Lower leg skin (tissue), 4 donors: ENCODE results near the gene PTPN1. TPM values are rescaled to one million over a fixed set of nuclear protein-coding genes. Genes with fewer than 3 reads are reported as not detected.

ENCODE experiments used
- DNase-seq, 2 donors: peaks; one replicate each; pipeline ENCODE4 v3.0.0-alpha.2; 2019; ENCODE audit warnings: low spot score in 2 of 2
- H3K4me3 ChIP-seq: fragments of 200-600 bp; sonication (generic); 2 replicates; pipeline ENCODE4 v1.5.1; 2017; ENCODE audit warnings: mild to moderate bottlenecking, low read depth; ENCODE audit not compliant: poor library complexity, severe bottlenecking
- CTCF ChIP-seq, 3 donors: fragments of 450-650 bp; IDR thresholded peaks; one replicate each; pipeline ENCODE4 v1.5.1; 2016; ENCODE audit warnings: antibody characterized with exemption in 3 of 3, mild to moderate bottlenecking in 3 of 3, moderate library complexity in 2 of 3
- POLR2A ChIP-seq, 2 donors: fragments of 450-650 bp; IDR thresholded peaks; one replicate each; pipeline ENCODE4 v1.6.1; 2016 to 2017; ENCODE audit warnings: antibody characterized with exemption in 2 of 2, mild to moderate bottlenecking in 1 of 2, moderate library complexity in 1 of 2
- WGBS, 2 donors: methylation state at CpG; one replicate each; pipeline ENCODE4 v1.1.5; 2018; 5-methylcytosine and 5-hydroxymethylcytosine counted together
- intact Hi-C: fragments of 100-400 bp; cut with DNase I; formaldehyde crosslinking; loops from one replicate; pipeline ENCODE4 v1.15.0; 2023; ENCODE audit warnings: low total_unique reads
- total RNA-seq, 4 donors: library from RNA; depleted of rRNA; stranded (reverse); fragments of >200 nt; gene quantifications; one replicate each; pipeline ENCODE4 v1.1.0, GENCODE V29; 2016

Gene PTPN1
- total RNA-seq, 4 donors from 2014 or later = 19.1 to 29.8 (median 23.3) TPM

- intact Hi-C loops = no loop called here
- TF ChIP-seq POLR2A (IDR thresholded peaks at IDR 0.05) (no peak), CTCF (IDR thresholded peaks at IDR 0.05) (no peak)
- no peak overlapping the region for H3K4me3 ChIP-seq
- WGBS, 2 donors = 49 to 53% methylated on average over 12 of the region's 12 CpGs
- DNase-seq = peak in 1 of 2 donors; percentile 55
Measured at GRCh38 chr20:50575865-50576720, 65.9 kb downstream of the PTPN1 start.

GRCh38 chr20:50577175-50578018, 67.2 kb downstream of the PTPN1 start:
- 56 to 59% methylated on average over 12 to 17 of the region's 17 CpGs for WGBS, 2 donors
- TF ChIP-seq POLR2A (IDR thresholded peaks at IDR 0.05) (no peak), CTCF (IDR thresholded peaks at IDR 0.05) (no peak)
- intact Hi-C loops = no loop called here
- DNase-seq = peak in 1 of 2 donors; percentile 67
- H3K4me3 ChIP-seq = no peak overlapping the region

- intact Hi-C loops = no loop called here
- no peak for TF ChIP-seq CTCF (IDR thresholded peaks at IDR 0.05)
- DNase-seq = peak in 1 of 2 donors; percentile 61
- H3K4me3 ChIP-seq = no peak overlapping the region
- 82 to 83% methylated on average over 14 of the region's 14 CpGs for WGBS, 2 donors
Measured at GRCh38 chr20:50578061-50578777, 68.0 kb downstream of the PTPN1 start.

GRCh38 chr20:50578778-50579165, 68.6 kb downstream of the PTPN1 start:
- H3K4me3 ChIP-seq = no peak overlapping the region
- peak in 1 of 2 donors; percentile 66 for DNase-seq
- 72 to 89% methylated on average over 5 of the region's 5 CpGs for WGBS, 2 donors
- intact Hi-C loops = no loop called here
- no peak for TF ChIP-seq POLR2A (IDR thresholded peaks at IDR 0.05)
- TF ChIP-seq CTCF (IDR thresholded peaks at IDR 0.05) = no peak

DNA sequence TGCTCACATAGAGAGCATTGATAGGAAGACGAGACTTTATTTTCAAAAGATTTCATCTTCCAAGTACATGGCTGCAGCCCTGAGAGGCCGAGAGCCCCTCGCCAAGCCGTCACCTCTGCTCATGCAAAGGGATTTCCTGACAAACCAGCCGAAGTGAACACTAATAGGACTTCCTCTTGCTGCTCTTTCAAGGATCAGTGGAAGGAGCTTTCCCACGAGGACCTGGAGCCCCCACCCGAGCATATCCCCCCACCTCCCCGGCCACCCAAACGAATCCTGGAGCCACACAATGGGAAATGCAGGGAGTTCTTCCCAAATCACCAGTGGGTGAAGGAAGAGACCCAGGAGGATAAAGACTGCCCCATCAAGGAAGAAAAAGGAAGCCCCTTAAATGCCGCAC, 69.3 kb downstream of the PTPN1 start:
- intact Hi-C loops = no loop called here
- TF ChIP-seq CTCF (IDR thresholded peaks at IDR 0.05) (no peak), POLR2A (IDR thresholded peaks at IDR 0.05) (no peak)
- WGBS, 2 donors = 81 to 83% methylated on average over 10 of the region's 10 CpGs
- DNase-seq = peak in 1 of 2 donors; percentile 65
- no peak overlapping the region for H3K4me3 ChIP-seq
